Trophoblast cell (in vitro differentiated cells and primary cell): ENCODE results near the gene ATP9B.

Source experiments
- DNase-seq, 2 donors: peaks; one replicate each; pipeline ENCODE4 v3.0.0-alpha.2; 2016
- H2AFZ ChIP-seq: 2 replicates; pipeline ENCODE4 v1.6.1; 2013; ENCODE audit warnings: low read length, moderate library complexity, mild to moderate bottlenecking; ENCODE audit not compliant: insufficient read depth, poor library complexity
- H2AK5ac ChIP-seq: 2 replicates; pipeline ENCODE4 v1.6.1; 2013; ENCODE audit warnings: mild to moderate bottlenecking, low read length
- H2BK120ac ChIP-seq: 2 replicates; pipeline ENCODE4 v1.6.1; 2013; ENCODE audit warnings: low read length, mild to moderate bottlenecking, moderate library complexity; ENCODE audit not compliant: insufficient read depth, poor library complexity
- H2BK12ac ChIP-seq: 2 replicates; pipeline ENCODE4 v1.6.1; 2013; ENCODE audit warnings: mild to moderate bottlenecking, low read length, moderate library complexity
- H2BK5ac ChIP-seq: 2 replicates; pipeline ENCODE4 v1.6.1; 2013; ENCODE audit warnings: low read length, low read depth, moderate library complexity, mild to moderate bottlenecking; ENCODE audit not compliant: poor library complexity
- H3K14ac ChIP-seq: 2 replicates; pipeline ENCODE4 v1.6.1; 2013; ENCODE audit warnings: mild to moderate bottlenecking, low read length
- H3K18ac ChIP-seq: 2 replicates; pipeline ENCODE4 v1.6.1; 2013; ENCODE audit warnings: mild to moderate bottlenecking, low read length
- H3K23ac ChIP-seq: 2 replicates; pipeline ENCODE4 v1.6.1; 2013; ENCODE audit warnings: low read length
- H3K27ac ChIP-seq: 2 replicates; pipeline ENCODE4 v1.5.1; 2013; ENCODE audit warnings: low read depth, mild to moderate bottlenecking, inconsistent platforms, low read length, moderate library complexity
- H3K27me3 ChIP-seq: 2 replicates; pipeline ENCODE4 v1.6.1; 2013; ENCODE audit warnings: inconsistent platforms, mild to moderate bottlenecking, low read length, moderate library complexity; ENCODE audit not compliant: insufficient read depth
- H3K36me3 ChIP-seq, 2 experiments: 1 replicate in 1 of 2; 2 replicates in 1 of 2; pipeline ENCODE4 v1.6.1; 2013; ENCODE audit warnings: low read length in 2 of 2, mild to moderate bottlenecking in 2 of 2, moderate library complexity in 1 of 2; ENCODE audit not compliant: insufficient read depth in 2 of 2, control insufficient read depth in 1 of 2
- H3K4ac ChIP-seq: 2 replicates; pipeline ENCODE4 v1.6.1; 2013; ENCODE audit warnings: low read depth, mild to moderate bottlenecking, low read length, moderate library complexity
- H3K4me1 ChIP-seq, 2 experiments: 1 replicate in 1 of 2; 2 replicates in 1 of 2; pipeline ENCODE4 v1.6.1; 2013; ENCODE audit warnings: low read length in 2 of 2, mild to moderate bottlenecking in 2 of 2, moderate library complexity in 1 of 2; ENCODE audit not compliant: insufficient read depth in 2 of 2, control insufficient read depth in 1 of 2
- H3K4me2 ChIP-seq: 2 replicates; pipeline ENCODE4 v1.6.1; 2013; ENCODE audit warnings: inconsistent platforms, mild to moderate bottlenecking, low read length, moderate library complexity
- H3K4me3 ChIP-seq: 2 replicates; pipeline ENCODE4 v1.5.1; 2013; ENCODE audit warnings: mild to moderate bottlenecking, low read depth, low read length, inconsistent platforms
- H3K79me1 ChIP-seq: one replicate; pipeline ENCODE4 v1.6.1; 2013; ENCODE audit warnings: low read length
- H3K79me2 ChIP-seq: 2 replicates; pipeline ENCODE4 v1.6.1; 2013; ENCODE audit warnings: low read length, mild to moderate bottlenecking; ENCODE audit not compliant: control insufficient read depth, insufficient read depth, poor library complexity
- H3K9ac ChIP-seq: 2 replicates; pipeline ENCODE4 v1.6.1; 2013; ENCODE audit warnings: mild to moderate bottlenecking, low read length
- H3K9me3 ChIP-seq: 2 replicates; pipeline ENCODE4 v1.6.1; 2013; ENCODE audit warnings: low read depth, mild to moderate bottlenecking, control low read depth, inconsistent platforms, low read length; ENCODE audit not compliant: insufficient read depth
- H4K12ac ChIP-seq: 2 replicates; pipeline ENCODE4 v1.6.1; 2013; ENCODE audit warnings: low read depth, mild to moderate bottlenecking, low read length, moderate library complexity
- H4K8ac ChIP-seq: 2 replicates; pipeline ENCODE4 v1.6.1; 2013; ENCODE audit warnings: low read depth, mild to moderate bottlenecking, low read length, moderate library complexity
- H4K91ac ChIP-seq: one replicate; pipeline ENCODE4 v1.6.1; 2013; ENCODE audit warnings: low read depth, mild to moderate bottlenecking, low read length, moderate library complexity
- WGBS: extraction: QIAGEN DNeasy Blood & Tissue Kit; methylation state at CpG from one replicate; pipeline ENCODE4 v1.1.7; 2013; ENCODE audit warnings: missing lambda C conversion rate; ENCODE audit not compliant: insufficient read length, insufficient coverage; ENCODE audit errors: extremely low coverage; 5-methylcytosine and 5-hydroxymethylcytosine counted together

The ATP9B gene

GRCh38 chr18:79133724-79134123, 64.5 kb downstream of the ATP9B start:
- no peaks in the 10 kb centered on the region for H3K4me1 ChIP-seq
- H3K4ac ChIP-seq = no peak overlapping the region
- no peaks in the 10 kb centered on the region for H3K27me3 ChIP-seq
- H2BK120ac ChIP-seq = no peak overlapping the region
- no peak overlapping the region for H4K12ac ChIP-seq
- DNase-seq = no peak
- H2BK12ac ChIP-seq = no peak overlapping the region
- no CpG with 5 or more reads among the region's 6 CpGs for WGBS
- H2AK5ac ChIP-seq = no peak overlapping the region
- peaks cover 0 to 2% of the 10 kb centered on the region in 2 experiments for H3K36me3 ChIP-seq
- no peak overlapping the region for H4K91ac ChIP-seq
- H3K79me2 ChIP-seq = no peaks in the 10 kb centered on the region
- no peak overlapping the region for H4K8ac ChIP-seq
- H3K4me2 ChIP-seq = no peak overlapping the region
- H2BK5ac ChIP-seq = no peak overlapping the region
- no peak overlapping the region for H3K27ac ChIP-seq
- no peak overlapping the region for H3K9ac ChIP-seq
- no peaks in the 10 kb centered on the region for H3K79me1 ChIP-seq
- H3K14ac ChIP-seq = no peak overlapping the region
- no peak overlapping the region for H3K4me3 ChIP-seq
- H2AFZ ChIP-seq = no peak overlapping the region
- no peak overlapping the region for H3K18ac ChIP-seq
- no peaks in the 10 kb centered on the region for H3K9me3 ChIP-seq
- H3K23ac ChIP-seq = no peak overlapping the region

DNA sequence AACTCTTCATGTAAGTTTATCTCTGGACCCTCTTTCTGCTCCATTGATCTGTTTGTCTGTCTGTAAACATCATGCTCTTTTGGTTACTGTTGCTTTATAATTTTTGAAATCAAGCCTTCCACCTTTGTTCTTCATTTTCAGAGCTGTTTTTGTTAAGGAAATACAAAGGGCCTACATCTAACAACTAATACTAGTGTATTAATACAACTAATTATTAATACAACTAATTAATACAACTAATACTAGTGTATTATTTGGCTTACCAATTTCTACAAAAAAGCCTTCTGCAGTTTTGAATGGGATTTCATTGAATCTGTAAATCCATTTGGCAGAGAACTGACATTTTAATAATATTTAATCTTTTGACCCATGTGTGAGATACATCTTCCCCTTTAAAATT, 66.7 kb downstream of the ATP9B start:
- Histone ChIP-seq H3K4ac (no peak overlapping the region), H2BK5ac (no peak overlapping the region), H3K9ac (no peak overlapping the region), H2AFZ (no peak overlapping the region), H3K4me1 (no peaks in the 10 kb centered on the region), H4K8ac (no peak overlapping the region), H3K14ac (no peak overlapping the region), H3K4me3 (no peak overlapping the region), H3K79me1 (no peaks in the 10 kb centered on the region), H3K36me3 (peaks cover 0 to 2% of the 10 kb centered on the region in 2 experiments), H2BK12ac (no peak overlapping the region), H3K9me3 (no peaks in the 10 kb centered on the region), H3K4me2 (no peak overlapping the region), H3K79me2 (no peaks in the 10 kb centered on the region), H2BK120ac (no peak overlapping the region), H4K12ac (no peak overlapping the region), H3K18ac (no peak overlapping the region), H3K27ac (no peak overlapping the region), H2AK5ac (no peak overlapping the region), H4K91ac (no peak overlapping the region), H3K27me3 (no peaks in the 10 kb centered on the region), H3K23ac (no peak overlapping the region)
- no peak for DNase-seq

- WGBS = no CpG with 5 or more reads among the region's 6 CpGs
- Histone ChIP-seq H3K9ac (no peak overlapping the region), H3K23ac (no peak overlapping the region), H2BK120ac (no peak overlapping the region), H3K14ac (no peak overlapping the region), H4K91ac (no peak overlapping the region), H3K79me2 (no peaks in the 10 kb centered on the region), H2AK5ac (no peak overlapping the region), H3K4me1 (no peaks in the 10 kb centered on the region), H3K36me3 (peaks cover 0 to 2% of the 10 kb centered on the region in 2 experiments), H3K27ac (no peak overlapping the region), H3K18ac (no peak overlapping the region), H2AFZ (no peak overlapping the region), H4K8ac (no peak overlapping the region), H2BK12ac (no peak overlapping the region), H3K27me3 (no peaks in the 10 kb centered on the region), H3K79me1 (no peaks in the 10 kb centered on the region), H3K4ac (no peak overlapping the region), H3K4me3 (no peak overlapping the region), H4K12ac (no peak overlapping the region), H3K9me3 (no peaks in the 10 kb centered on the region), H3K4me2 (no peak overlapping the region), H2BK5ac (no peak overlapping the region)
- no peak for DNase-seq
These were observed 67.5 kb downstream of the ATP9B start for GRCh38 chr18:79136742-79137141.

- H3K14ac ChIP-seq = no peak overlapping the region
- no peaks in the 10 kb centered on the region for H3K27me3 ChIP-seq
- H3K79me1 ChIP-seq = no peaks in the 10 kb centered on the region
- H3K4me1 ChIP-seq = no peaks in the 10 kb centered on the region
- H3K9me3 ChIP-seq = no peaks in the 10 kb centered on the region
- H2BK5ac ChIP-seq = no peak overlapping the region
- no peak overlapping the region for H3K4ac ChIP-seq
- H3K4me2 ChIP-seq = no peak overlapping the region
- no CpG with 5 or more reads among the region's 4 CpGs for WGBS
- no peak overlapping the region for H4K8ac ChIP-seq
- no peak for DNase-seq
- H2AFZ ChIP-seq = no peak overlapping the region
- H2BK120ac ChIP-seq = no peak overlapping the region
- no peak overlapping the region for H4K12ac ChIP-seq
- no peak overlapping the region for H3K18ac ChIP-seq
- no peak overlapping the region for H2AK5ac ChIP-seq
- H3K9ac ChIP-seq = no peak overlapping the region
- H3K79me2 ChIP-seq = no peaks in the 10 kb centered on the region
- no peak overlapping the region for H3K4me3 ChIP-seq
- H2BK12ac ChIP-seq = no peak overlapping the region
- no peak overlapping the region for H3K27ac ChIP-seq
- no peaks in the 10 kb centered on the region for H3K36me3 ChIP-seq
- no peak overlapping the region for H3K23ac ChIP-seq
- H4K91ac ChIP-seq = no peak overlapping the region
These were observed 70.0 kb downstream of the ATP9B start for GRCh38 chr18:79139206-79139605.
